Thoracic aorta endothelial cell (primary cell): ENCODE measurements around the gene OR2D3. TPM values are rescaled to one million over a fixed set of nuclear protein-coding genes. Genes with fewer than 3 reads are reported as not detected.

ENCODE experiments used
- total RNA-seq: library from RNA; depleted of rRNA; stranded (reverse); fragments of >200 nt; gene quantifications from 2 replicates; pipeline ENCODE4 v1.2.3, GENCODE V29; 2012

Gene OR2D3, protein sequence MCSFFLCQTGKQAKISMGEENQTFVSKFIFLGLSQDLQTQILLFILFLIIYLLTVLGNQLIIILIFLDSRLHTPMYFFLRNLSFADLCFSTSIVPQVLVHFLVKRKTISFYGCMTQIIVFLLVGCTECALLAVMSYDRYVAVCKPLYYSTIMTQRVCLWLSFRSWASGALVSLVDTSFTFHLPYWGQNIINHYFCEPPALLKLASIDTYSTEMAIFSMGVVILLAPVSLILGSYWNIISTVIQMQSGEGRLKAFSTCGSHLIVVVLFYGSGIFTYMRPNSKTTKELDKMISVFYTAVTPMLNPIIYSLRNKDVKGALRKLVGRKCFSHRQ
- total RNA-seq: not detected in 2 replicates

GRCh38 chr11:6920702-6921101, at the start of gene OR2D3:
OR2D3 (plus strand) TSS chr11:6921002; CDS start chr11:6921002, 0 bp downstream.

GRCh38 chr11:6876325-6876724, 44.5 kb upstream of the OR2D3 start, which contains the start of gene OR10A4:
OR10A4 (plus strand) TSS chr11:6876625; CDS start chr11:6876648, 23 bp downstream.

GRCh38 chr11:6892400-6892799, 28.4 kb upstream of the OR2D3 start, which contains the start of gene OR2D2:
OR2D2 (minus strand) TSS chr11:6892500; CDS start chr11:6892500, 0 bp downstream.

GRCh38 chr11:6926208-6927029, 5.6 kb downstream of the OR2D3 start, which contains the start of gene ZNF215:
ZNF215 (plus strand) TSS chr11:6926426; CDS start chr11:6932273, 5,847 bp downstream.

Other genes starting within 250 kb of the OR2D3 start
- 56.4 and 62.0 TPM in 2 replicates for gene MRPL17, start 237.7 kb upstream of the OR2D3 start, total RNA-seq
- 0.27 and 0.43 TPM in 2 replicates for gene OR2AG2, start 149.0 kb upstream of the OR2D3 start, total RNA-seq
- gene OR2AG1, start 138.0 kb upstream of the OR2D3 start, total RNA-seq: not detected in 2 replicates
- gene OR6A2, start 121.3 kb upstream of the OR2D3 start, total RNA-seq: 0.43 and 0.66 TPM in 2 replicates
- not detected in 2 replicates for gene OR10A5, start 75.3 kb upstream of the OR2D3 start, total RNA-seq
- gene OR10A2, start 57.9 kb upstream of the OR2D3 start, total RNA-seq: not detected in 2 replicates
- gene OR10A4, start 44.4 kb upstream of the OR2D3 start, total RNA-seq: not detected in 2 replicates
- gene OR2D2, start 28.5 kb upstream of the OR2D3 start, total RNA-seq: 0.66 and 0.86 TPM in 2 replicates
- 5.9 and 6.0 TPM in 2 replicates for gene ZNF215, start 5.4 kb downstream of the OR2D3 start, total RNA-seq
- gene ZNF214, start 99.3 kb downstream of the OR2D3 start, total RNA-seq: 1.9 and 2.0 TPM in 2 replicates
- gene NLRP14, start 99.5 kb downstream of the OR2D3 start, total RNA-seq: 0.07 and 0.53 TPM in 2 replicates
- gene RBMXL2, start 168.0 kb downstream of the OR2D3 start, total RNA-seq: 0.40 TPM in 1 of 2 replicates, not detected in the other